GM21619 (cell line): Measurements from ENCODE around the gene VN1R4.
"Not testable (repeated sequence)": the region's sequence is repeated elsewhere in the genome, so short reads cannot be mapped to it uniquely, and the experiment has no call there.

ENCODE experiments used
- ATAC-seq: cut with Tn5 transposase; IDR thresholded peaks from one replicate; pipeline ENCODE4 v1.9.1; 2021; ENCODE audit not compliant: unreplicated experiment

The VN1R4 gene, protein sequence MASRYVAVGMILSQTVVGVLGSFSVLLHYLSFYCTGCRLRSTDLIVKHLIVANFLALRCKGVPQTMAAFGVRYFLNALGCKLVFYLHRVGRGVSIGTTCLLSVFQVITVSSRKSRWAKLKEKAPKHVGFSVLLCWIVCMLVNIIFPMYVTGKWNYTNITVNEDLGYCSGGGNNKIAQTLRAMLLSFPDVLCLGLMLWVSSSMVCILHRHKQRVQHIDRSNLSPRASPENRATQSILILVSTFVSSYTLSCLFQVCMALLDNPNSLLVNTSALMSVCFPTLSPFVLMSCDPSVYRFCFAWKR

DNA sequence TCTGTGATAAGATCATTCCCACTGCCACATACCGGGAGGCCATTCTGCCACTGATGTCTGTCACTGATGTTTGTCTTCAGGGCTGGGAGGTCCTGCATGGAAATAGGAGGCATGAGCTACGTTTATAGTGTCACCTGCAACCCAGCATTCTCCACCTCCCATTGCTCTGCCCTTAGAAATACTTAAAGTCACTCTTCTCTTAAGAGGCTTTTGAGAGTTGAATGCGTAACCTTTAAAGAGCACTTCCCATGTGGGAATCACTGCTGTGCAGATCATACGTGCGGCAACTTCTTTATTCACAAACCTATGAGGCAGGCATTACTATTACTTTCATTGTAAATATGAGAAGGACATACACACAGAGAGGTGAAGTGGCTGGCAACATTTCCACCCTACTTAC is at the start of gene VN1R4:
TSS of gene VN1R4 (minus strand) at position 101 of the 400 bp plus-strand sequence. CDS start at position 43, 58 bp downstream.
- not testable (repeated sequence) for ATAC-seq

DNA sequence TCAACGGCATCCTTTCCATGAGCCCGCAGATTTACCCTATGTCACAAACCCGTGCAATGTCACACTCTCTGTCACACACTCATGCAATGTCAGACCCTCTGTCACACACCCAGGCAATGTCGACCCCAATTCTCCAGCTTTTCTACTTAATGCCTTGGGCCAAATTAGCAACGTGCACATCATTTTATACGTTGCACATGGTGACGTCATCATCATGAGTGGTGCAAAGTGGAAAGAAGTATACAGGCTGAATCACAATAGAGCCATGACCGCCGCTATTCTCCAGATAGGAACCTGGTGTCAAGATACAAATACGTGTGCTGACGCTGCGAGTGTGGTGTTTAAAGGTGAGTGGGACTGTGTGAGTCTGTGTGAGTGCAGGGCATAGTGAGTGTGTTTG is 44.4 kb upstream of the VN1R4 start:
- no peak for ATAC-seq

DNA sequence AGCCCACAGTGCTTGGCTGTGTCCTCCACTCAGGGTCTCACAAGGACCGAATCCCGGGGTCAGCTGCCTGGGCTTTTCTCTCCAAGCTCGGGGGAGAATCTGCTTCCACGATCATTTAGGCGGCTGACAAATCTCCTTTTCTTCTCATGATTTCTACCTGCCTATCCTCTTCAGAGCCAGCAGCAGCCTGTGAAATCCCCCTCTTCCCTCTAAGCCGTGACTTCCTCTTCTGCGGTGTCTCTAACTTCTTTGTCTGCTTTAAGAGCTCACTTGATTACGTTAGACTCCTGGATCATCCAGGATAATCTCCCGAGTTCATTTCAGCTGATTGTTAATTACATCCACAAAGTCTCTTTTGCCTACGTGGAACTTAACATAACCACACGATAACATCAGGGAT is 43.5 kb upstream of the VN1R4 start:
- ATAC-seq = no peak

DNA sequence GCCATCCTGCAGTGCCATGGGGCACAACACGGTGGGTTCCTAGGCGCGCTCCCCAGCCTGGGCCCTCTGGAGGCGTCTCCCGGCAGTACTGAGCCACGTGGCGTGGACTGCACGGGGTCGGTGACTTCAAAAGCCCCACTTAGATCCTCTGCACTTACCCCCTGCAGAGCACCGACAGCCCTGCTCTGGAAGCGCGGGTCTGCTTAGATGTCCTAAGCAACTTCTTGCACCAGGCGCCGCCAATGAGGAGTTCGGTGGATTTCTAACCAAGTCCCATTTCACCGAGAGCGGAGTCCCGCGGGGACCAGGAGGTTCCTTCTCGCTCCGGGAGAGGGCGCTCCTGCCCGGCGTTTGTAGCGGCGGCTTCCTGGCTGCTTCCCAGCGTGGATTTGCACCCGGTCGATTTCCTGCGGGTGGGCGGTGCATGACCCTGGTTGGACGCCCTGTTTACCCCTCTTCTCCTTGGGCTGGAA is 40.9 kb upstream of the VN1R4 start:
- ATAC-seq = no peak

DNA sequence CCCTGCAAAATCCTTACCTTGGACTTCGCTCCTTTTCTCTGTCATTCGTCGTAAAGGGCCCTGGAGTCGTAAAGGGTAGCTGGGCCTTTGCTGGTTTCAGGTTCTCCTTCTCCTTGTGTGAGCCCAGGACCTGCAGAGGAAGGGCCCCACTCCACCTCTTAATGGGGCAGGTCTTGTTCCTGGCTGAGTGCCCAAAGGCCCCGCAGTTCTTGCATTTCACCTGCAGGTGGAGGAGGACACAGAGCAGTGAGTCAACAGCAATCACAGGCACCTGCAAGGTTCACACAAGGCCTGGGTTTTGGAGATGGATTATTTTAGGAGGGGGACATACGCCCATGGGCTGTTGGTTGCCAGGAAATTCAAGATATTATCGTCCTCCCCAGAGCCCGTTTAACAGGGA is 33.8 kb upstream of the VN1R4 start:
- not testable (repeated sequence) for ATAC-seq

DNA sequence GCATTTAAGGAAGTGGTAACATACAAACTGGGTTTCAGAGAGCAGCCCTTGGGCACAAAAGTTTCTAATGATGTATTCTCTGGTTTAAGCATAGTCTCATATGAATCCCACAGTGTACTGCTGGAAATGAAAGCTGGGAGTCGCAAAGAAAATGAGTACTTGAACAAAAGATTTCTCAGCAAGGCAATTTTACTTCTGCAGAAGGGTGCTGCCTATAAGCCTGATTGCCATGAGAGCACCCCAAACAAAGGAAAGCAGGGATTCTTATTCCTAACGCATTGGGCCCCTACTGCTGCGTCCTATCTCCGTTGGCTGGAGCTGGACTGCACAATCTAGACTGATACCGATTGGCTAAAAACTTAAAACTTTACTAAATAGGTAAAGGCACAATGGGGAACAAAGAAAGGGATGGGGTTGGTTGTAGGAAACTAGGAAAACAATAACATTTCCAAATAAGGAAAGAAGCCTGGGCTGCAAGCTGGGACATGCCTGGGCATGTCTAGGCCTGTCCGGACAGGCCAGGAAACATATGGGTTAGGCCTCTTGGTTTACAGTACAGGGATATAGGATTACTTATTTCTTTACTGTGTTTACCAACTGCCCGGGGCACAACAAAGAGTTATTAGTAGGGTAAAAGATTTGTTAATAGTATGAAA is 27.4 kb upstream of the VN1R4 start:
- ATAC-seq = no peak

DNA sequence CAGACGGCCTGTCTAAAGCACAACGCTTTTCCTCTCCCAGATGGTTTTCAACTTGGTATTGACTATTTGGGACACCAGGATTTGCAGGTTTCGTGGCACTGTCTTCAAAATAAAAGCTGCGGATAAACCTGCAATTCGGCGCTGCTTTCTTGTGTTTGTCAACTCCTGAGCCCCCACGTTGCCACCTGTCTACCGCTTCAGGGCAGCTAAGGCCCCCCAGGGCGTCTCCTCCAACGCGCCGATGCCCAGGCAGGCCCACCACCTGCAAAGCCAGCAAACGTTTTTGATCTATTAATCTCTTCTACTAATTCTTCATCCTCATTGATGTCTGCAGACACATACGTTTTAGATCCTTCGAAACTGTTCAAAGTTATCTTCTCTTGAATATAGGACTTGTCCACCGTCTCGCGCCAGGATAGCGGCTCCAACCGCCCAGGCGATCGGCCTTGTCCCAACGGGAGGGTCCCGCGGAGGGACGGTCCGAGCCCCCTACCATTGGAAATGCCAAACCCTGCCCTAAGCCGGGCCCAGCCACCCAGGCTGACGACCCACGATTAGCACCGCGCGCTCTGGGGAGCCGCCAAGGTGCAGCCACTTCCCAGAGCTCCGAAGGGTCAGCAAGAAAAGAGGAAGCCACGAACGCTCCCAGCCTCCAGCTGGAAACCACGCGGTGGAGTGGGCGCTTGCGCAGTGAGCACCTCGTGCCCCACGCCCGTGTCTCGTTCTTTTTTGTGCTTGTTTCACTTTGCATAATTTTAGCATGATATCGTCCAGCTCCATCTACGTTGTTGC is 23.4 kb upstream of the VN1R4 start:
- ATAC-seq = no peak

DNA sequence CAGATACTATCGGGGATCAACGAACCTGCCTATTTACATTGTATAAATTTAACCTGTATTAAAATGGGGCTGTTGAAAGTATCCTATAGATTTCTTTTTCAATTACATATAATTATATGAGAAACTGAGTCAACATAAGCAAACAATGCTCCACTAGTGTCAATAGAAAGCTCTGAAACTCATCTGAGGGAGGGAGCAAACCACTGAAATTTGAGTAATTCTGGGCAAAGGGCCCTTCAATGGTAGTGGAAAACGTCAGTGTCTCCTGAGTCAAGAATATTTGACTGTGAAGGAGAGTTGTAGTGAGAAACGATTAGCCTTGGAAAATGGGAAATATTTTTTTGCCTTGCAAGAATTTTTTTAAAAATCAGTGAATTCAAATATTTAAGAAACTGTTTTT is 17.6 kb upstream of the VN1R4 start:
- ATAC-seq = no peak

DNA sequence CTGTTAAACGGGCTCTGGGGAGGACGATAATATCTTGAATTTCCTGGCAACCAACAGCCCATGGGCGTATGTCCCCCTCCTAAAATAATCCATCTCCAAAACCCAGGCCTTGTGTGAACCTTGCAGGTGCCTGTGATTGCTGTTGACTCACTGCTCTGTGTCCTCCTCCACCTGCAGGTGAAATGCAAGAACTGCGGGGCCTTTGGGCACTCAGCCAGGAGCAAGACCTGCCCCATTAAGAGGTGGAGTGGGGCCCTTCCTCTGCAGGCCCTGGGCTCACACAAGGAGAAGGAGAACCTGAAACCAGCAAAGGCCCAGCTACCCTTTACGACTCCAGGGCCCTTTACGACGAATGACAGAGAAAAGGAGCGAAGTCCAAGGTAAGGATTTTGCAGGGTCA is 14.4 kb upstream of the VN1R4 start:
- ATAC-seq = not testable (repeated sequence)

DNA sequence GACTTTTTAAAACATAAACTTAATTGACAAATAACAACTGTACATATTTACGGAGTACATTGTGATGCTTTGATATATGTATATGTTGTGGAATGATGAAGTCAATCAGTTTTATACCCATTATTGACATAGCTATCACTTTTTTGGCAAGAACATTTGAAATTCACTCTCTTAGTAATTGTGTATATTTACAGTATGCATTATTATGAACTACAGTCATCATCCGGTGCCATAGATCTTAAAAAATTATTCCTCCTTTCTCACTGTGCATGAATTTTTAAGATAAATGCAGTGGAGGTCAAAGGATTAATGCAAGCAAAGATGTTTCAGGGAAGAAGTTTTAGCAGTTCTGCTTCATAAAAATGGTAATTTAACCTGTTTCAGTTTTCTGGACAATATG is 8.0 kb upstream of the VN1R4 start:
- ATAC-seq = no peak

DNA sequence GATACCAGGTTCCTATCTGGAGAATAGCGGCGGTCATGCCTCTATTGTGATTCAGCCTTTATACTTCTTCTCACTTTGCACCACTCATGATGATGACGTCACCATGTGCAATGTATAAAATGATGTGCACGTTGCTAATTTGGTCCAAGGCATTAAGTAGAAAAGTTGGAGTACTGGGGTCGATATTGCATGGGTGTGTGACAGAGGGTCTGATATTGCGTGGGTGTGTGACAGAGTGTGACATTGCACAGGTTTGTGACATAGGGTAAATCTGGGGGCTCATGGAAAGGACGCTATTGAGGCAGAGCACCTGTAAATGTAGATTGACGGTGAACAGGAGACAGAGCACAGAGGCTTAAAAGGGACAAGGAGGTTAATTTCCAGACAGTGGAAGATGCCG is 4.5 kb upstream of the VN1R4 start:
- no peak for ATAC-seq

DNA sequence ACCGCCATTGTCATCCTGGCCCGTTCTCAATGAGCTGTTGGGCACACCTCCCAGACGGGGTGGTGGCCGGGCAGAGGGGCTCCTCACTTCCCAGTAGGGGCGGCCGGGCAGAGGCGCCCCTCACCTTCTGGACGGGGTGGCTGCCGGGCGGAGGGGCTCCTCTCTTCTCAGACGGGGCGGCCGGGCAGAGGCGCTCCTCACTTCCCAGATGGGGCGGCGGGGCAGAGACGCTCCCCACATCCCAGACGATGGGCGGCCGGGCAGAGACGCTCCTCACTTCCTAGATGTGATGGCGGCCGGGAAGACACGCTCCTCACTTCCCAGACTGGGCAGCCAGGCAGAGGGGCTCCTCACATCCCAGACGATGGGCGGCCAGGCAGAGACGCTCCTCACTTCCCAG is 2.3 kb upstream of the VN1R4 start:
- ATAC-seq = not testable (repeated sequence)

DNA sequence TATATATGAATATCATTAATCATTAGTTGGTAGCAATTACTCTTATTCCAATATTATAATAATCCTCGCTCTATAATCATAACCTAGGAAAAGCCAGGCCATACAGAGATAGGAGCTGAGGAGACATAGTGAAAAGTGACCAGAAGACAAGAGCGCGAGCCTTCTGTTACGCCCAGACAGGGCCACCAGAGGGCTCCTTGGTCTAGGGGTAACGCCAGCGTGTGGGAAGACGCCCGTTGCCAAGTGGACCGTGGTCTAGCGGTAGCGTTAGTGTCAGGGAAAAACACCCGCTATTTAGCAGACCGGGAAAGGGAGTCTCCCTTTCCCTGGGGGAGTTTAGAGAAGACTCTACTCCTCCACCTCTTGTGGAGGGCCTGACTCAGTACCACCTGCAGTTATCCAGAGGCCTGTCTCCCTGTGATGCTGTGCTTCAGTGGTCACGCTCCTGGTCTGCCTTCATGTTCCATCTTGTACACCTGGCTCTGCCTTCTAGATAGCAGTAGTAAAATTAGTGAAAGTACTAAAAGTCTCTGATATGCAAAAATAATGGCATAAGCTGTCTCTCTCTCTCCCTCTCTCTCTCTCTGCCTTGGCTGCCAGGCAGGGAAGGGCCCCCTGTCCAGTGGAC is 9.7 kb downstream of the VN1R4 start, which contains the start of gene VN1R2:
TSS of gene VN1R2 (plus strand) at position 578 of the 628 bp plus-strand sequence. CDS start 84 bp downstream, outside the sequence.
- ATAC-seq = not testable (repeated sequence)

DNA sequence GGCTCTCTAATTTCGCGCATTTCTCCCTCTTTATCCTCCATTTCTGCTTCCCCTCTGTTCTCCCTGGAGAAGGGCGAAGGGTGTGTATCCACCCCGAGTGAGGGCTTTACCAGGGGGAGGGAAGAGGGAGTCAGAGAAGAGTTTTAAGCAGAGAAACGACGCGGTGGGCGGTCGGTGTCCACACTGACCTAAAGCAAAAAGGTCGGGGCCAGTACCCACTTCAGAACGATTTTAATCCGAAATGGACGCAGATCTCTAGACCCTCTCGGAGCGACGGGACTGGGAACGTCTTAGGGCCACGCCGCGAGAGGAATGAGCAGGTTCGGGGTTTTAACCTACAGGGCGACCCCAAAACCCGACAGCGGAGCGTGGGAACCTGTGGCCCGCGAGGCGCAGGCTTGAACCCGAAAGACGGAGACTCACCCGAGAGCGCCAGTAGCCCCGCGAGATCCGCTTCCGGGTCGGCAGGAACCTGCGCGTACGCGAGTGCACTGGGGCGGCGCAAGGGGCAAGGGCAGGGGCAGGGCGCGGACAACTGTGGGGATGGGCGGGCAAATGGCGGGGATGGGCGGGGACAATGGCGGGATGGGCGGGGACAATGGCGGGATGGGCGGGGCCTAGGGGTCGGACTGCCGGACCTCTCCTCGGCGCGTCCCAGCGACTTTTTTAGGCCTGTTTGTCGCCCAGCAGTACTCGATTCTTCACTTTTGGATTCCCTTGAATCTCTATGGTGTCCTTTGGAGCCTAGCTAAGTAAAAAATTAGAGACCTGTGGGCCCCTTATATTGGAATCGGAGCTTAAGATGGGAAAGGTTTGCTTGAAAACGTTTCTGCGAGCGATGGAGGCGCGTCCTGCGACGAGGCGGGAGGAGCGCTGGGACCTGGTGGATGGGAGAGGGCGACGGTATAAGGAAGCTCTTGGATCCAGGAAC is 12.8 kb downstream of the VN1R4 start, which contains the start of gene ZNF677:
TSS of gene ZNF677 (minus strand) at position 463 of the 931 bp plus-strand sequence. CDS start 3,323 bp downstream, outside the sequence.
- ATAC-seq = no peak

DNA sequence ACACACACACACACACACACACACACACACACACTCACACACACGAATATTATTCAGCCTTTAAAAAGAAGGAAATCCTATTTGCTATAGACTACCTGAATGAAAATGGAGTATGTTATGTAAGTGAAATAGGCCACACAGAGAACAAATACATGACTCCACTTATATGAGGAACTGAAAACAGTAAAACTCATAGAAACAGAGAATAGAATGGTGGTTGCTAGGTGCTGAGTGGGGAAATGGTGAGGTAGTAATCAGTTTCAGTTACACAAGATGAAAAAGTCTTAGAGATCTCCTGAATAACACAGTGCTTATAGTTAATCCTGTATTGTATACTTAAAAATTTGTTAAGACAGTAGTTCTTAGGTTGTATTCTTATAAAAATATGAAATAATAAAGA is 21.0 kb downstream of the VN1R4 start:
- ATAC-seq = no peak

DNA sequence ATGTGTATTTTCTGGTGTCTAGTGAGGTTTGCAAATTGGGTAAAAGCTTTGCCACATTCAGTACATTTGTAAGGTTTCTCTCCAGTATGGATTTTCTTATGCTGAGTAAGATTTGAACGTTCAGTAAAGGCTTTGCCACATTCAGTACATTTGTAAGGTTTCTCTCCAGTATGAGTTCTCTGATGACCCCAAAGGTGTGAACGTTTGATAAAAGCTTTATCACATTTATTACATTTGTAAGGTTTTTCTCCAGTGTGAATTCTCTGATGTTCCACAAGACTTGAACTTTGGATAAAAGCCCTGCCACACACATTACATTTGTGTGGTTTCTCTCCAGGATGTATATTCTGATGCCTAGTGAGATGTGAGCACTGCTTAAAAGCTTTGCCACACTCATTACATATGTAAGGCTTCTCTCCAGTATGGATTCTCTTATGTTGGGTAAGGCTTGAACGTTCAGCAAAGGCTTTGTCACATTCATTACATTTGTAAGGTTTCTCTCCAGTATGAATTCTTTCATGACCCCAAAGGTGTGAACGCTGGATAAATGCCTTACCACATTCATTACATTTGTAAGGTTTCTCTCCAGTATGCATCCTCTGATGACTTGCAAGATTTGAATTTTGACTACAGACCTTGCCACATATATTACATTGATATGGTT is 30.3 kb downstream of the VN1R4 start:
- ATAC-seq = no peak

DNA sequence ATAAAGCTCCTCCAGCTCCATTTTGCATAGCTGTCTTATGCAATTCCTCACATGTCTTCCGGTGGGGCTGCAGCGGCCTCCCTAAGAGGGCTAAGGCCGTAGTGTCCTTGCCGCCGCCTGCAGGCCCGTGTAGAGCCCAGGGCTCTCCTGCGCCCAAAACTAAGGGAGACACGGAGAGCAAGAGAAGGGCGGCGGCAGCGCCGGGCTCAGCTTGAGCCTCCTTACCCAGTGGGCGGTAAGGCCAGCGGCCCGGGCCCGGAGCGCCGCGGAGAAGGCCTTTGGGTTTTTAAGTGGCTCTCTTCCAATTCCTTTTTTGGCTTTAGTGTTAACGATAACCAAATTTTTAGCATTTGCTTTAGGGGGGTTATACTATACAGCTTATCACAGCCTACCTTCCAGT is 42.9 kb downstream of the VN1R4 start:
- ATAC-seq = no peak

DNA sequence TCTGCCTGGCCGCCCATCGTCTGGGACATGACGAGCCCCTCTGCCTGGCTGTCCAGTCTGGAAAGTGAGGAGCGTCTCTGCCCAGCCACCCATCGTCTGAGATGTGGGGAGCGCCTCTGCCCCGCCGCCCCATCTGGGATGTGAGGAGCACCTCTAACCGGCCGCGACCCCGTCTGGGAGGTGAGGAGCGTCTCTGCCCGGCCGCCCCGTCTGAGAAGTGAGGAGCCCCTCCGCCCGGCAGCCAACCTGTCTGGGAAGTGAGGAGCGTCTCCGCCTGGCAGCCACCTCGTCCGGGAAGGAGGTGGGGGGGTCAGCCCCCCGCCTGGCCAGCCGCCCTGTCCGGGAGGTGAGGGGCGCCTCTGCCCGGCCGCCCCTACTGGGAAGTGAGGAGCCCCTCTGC is 44.8 kb downstream of the VN1R4 start:
- ATAC-seq = not testable (repeated sequence)
